Activated CD4-positive, alpha-beta T cell treated with anti-CD3 and anti-CD28 coated beads for 36 hours (primary cell): ENCODE measurements around the gene TPRA1. TPM values are rescaled to one million over a fixed set of nuclear protein-coding genes. Genes with fewer than 3 reads are reported as not detected.

Experiments used
- ATAC-seq: fragments of 200-7000 bp; cut with Tn5 transposase; one replicate; pipeline ENCODE4 v1.10.0; 2021; ENCODE audit warnings: mild to moderate bottlenecking, moderate library complexity
- CTCF ChIA-PET: fragments of 350-600 bp; sonication (Branson Sonifier 250); formaldehyde crosslinking; loops from one replicate; lab custom pipeline; 2021; ENCODE audit warnings: antibody characterized with exemption; lab: Charles Lee
- POLR2A ChIA-PET: fragments of 350-600 bp; sonication (Branson Sonifier 250); formaldehyde crosslinking; loops from one replicate; lab custom pipeline; 2021; ENCODE audit warnings: antibody characterized with exemption, inconsistent platforms; lab: Charles Lee
- DNase-seq: peaks from one replicate; pipeline ENCODE4 v3.0.0-alpha.2; 2020
- H3K27ac Mint-ChIP-seq: one replicate; pipeline ENCODE4 v1.8.0; 2021; ENCODE audit warnings: mixed read lengths
- H3K27me3 Mint-ChIP-seq: one replicate; pipeline ENCODE4 v1.8.0; 2021; ENCODE audit warnings: mixed read lengths
- H3K36me3 Mint-ChIP-seq: one replicate; pipeline ENCODE4 v1.8.0; 2021; ENCODE audit warnings: low read depth, mixed read lengths
- H3K4me1 Mint-ChIP-seq: one replicate; pipeline ENCODE4 v1.8.0; 2021; ENCODE audit warnings: mixed read lengths
- H3K4me3 Mint-ChIP-seq: one replicate; pipeline ENCODE4 v1.8.0; 2021; ENCODE audit warnings: mild to moderate bottlenecking, moderate library complexity, mixed read lengths
- H3K9me3 Mint-ChIP-seq: one replicate; pipeline ENCODE4 v1.8.0; 2021; ENCODE audit warnings: low read depth, mixed read lengths
- intact Hi-C, 2 experiments: fragments of 100-400 bp; cut with DNase I in 1 of 2; cut with micrococcal nuclease in 1 of 2; formaldehyde crosslinking; loops; one replicate each; pipeline versions ENCODE4 v1.14.2 to v1.15.1; 2022 to 2024; cut with DNase I, micrococcal nuclease
- total RNA-seq, 2 experiments: library from RNA; stranded (reverse); gene quantifications; one replicate each; pipeline ENCODE4 v1.2.3, GENCODE V29; 2021

Gene TPRA1
- total RNA-seq, 2 experiments from 2014 or later: 22.5 to 24.8 TPM

DNA sequence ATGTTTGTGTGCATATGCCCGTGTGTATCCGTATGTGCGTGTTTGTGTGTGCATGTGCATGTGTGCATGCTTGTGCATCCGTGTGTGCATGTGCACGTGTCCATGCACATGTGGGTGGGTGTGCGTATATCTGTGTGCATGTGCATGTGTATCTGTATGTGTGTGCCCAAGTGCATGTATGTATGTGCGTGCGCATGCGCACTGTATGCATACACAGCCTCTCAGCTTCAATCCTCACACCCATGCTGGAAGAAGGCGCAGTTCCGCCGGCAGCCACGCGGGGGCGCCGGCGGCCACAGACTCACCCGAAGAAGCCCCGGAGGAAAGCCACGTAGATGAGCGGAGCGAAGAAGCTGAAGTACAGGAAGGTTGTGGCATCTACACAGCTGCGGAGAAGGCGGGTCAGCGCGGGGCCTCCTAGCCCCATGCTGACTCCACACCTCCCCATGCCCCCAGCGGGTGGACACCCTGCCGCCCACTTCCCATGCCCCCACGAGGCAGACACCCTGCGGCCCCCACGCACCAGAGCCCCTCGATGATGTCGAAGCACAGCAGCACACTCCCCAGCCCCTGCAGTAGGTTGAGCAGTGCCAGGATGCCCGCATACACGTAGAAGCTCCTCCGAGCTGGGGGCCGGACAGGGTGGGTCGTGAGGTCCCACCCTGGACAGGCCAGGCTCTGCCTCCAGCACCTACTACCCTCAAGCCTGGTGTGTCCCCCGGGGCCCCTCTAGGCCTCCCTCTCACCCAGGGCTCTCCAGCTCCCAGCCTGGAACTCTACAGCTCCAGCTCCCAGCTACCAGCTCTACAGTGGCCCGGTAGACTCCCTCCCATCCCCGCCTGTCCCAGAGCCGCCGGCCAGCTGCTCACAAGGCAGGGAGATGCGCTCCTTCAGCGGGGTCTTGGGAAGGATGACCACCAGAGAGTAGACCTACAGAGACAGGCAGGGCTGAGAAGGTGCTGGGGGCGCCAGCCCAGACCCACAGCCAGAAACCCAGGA is 15.4 kb downstream of the TPRA1 start:
- no peak overlapping the region for H3K4me3 Mint-ChIP-seq
- no peaks in the 10 kb centered on the region for H3K27me3 Mint-ChIP-seq
- CTCF ChIA-PET: interaction anchor here (0.5 to 2.2 kb wide), 30 partner anchors 9 to 1015 kb away, joined by 3 to 14 read pairs (median 4); partner anchors contain the start of genes MCM2 and TPRA1
- H3K9me3 Mint-ChIP-seq: no peaks in the 10 kb centered on the region
- peak; percentile 97 for ATAC-seq
- intact Hi-C loops: loop anchor here (1.0 to 5.0 kb wide), 5 partner anchors 15 to 396 kb away; partner anchors contain the start of genes TPRA1 (in 2 of the 2) and MCM2 (in 1 of the 2)
- peaks cover 8% of the 10 kb centered on the region for H3K4me1 Mint-ChIP-seq
- peaks cover 23% of the 10 kb centered on the region for H3K36me3 Mint-ChIP-seq
- peak overlapping the region; percentile 34 for H3K27ac Mint-ChIP-seq
- POLR2A ChIA-PET: interaction anchor here (0.6 to 1.8 kb wide), 4 partner anchors 14 to 1135 kb away, joined by 3 to 7 read pairs (median 4); partner anchors contain the start of genes MCM2 and TPRA1
- peak; percentile 90 for DNase-seq

- intact Hi-C loops: no loop called here
- Mint-ChIP-seq H3K36me3 (peaks cover 19% of the 10 kb centered on the region), H3K27me3 (no peaks in the 10 kb centered on the region), H3K9me3 (no peaks in the 10 kb centered on the region), H3K4me3 (no peak overlapping the region), H3K27ac (no peak overlapping the region), H3K4me1 (peaks cover 8% of the 10 kb centered on the region)
- ATAC-seq (no peak), DNase-seq (no peak)
- ChIA-PET CTCF (interaction anchor here (0.6 to 2.2 kb wide), 6 partner anchors 15 to 397 kb away, joined by 3 to 14 read pairs (median 6); partner anchors contain the start of genes MCM2 and TPRA1), POLR2A (no interaction called here)
These were observed 16.6 kb downstream of the TPRA1 start for GRCh38 chr3:127573912-127574311.

DNA sequence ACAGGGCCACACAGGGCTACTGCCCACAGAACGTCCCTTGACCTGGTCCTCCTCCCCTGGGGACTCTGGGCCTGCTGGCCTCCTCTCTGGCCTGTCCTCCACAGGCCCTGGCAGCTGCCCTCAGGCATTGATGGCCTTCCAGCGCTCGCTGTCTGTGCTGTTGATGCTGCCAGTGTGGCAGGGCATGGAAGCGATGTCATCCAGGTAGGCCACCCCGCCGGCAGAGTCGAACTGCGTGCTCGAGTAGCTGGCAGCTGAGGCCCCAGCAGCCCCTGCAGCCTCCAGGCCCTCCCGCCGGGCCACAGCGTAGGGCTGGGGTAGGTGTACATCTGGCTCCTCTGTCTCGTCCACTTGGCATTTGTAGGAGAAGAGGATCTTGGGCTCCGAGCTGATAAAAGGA is 17.1 kb downstream of the TPRA1 start:
- ATAC-seq (no peak), DNase-seq (no peak)
- POLR2A ChIA-PET: no interaction called here
- no peak overlapping the region for H3K4me3 Mint-ChIP-seq
- peaks cover 19% of the 10 kb centered on the region for H3K36me3 Mint-ChIP-seq
- no peak overlapping the region for H3K27ac Mint-ChIP-seq
- intact Hi-C loops: no loop called here
- no peaks in the 10 kb centered on the region for H3K27me3 Mint-ChIP-seq
- CTCF ChIA-PET: interaction anchor here (0.6 to 2.2 kb wide), 3 partner anchors 17 to 62 kb away, joined by 3 to 14 read pairs (median 3); partner anchors contain the start of genes MCM2 and TPRA1
- no peaks in the 10 kb centered on the region for H3K9me3 Mint-ChIP-seq
- H3K4me1 Mint-ChIP-seq: peaks cover 8% of the 10 kb centered on the region

- H3K4me3 Mint-ChIP-seq: no peak overlapping the region
- no peaks in the 10 kb centered on the region for H3K9me3 Mint-ChIP-seq
- ChIA-PET POLR2A (no interaction called here), CTCF (no interaction called here)
- H3K27me3 Mint-ChIP-seq: no peaks in the 10 kb centered on the region
- peaks cover 19% of the 10 kb centered on the region for H3K36me3 Mint-ChIP-seq
- peaks cover 8% of the 10 kb centered on the region for H3K4me1 Mint-ChIP-seq
- DNase-seq (no peak), ATAC-seq (no peak)
- H3K27ac Mint-ChIP-seq: no peak overlapping the region
- intact Hi-C loops: no loop called here
These were observed 17.8 kb downstream of the TPRA1 start for GRCh38 chr3:127572735-127573134.

- ATAC-seq (no peak), DNase-seq (no peak)
- POLR2A ChIA-PET: no interaction called here
- Mint-ChIP-seq H3K9me3 (no peaks in the 10 kb centered on the region), H3K27ac (no peak overlapping the region), H3K36me3 (peaks cover 19% of the 10 kb centered on the region), H3K27me3 (no peaks in the 10 kb centered on the region), H3K4me3 (no peak overlapping the region), H3K4me1 (peaks cover 8% of the 10 kb centered on the region)
- CTCF ChIA-PET: no interaction called here
- intact Hi-C loops: no loop called here
These were observed 18.3 kb downstream of the TPRA1 start for GRCh38 chr3:127572186-127572585.

GRCh38 chr3:127570520-127570919 is 20.0 kb downstream of the TPRA1 start:
- H3K4me3 Mint-ChIP-seq: no peak overlapping the region
- no peak for DNase-seq
- H3K36me3 Mint-ChIP-seq: peaks cover 17% of the 10 kb centered on the region
- H3K27me3 Mint-ChIP-seq: no peaks in the 10 kb centered on the region
- H3K4me1 Mint-ChIP-seq: peaks cover 7% of the 10 kb centered on the region
- ChIA-PET CTCF (no interaction called here), POLR2A (no interaction called here)
- ATAC-seq: no peak
- intact Hi-C loops: no loop called here
- no peak overlapping the region for H3K27ac Mint-ChIP-seq
- H3K9me3 Mint-ChIP-seq: no peaks in the 10 kb centered on the region

DNA sequence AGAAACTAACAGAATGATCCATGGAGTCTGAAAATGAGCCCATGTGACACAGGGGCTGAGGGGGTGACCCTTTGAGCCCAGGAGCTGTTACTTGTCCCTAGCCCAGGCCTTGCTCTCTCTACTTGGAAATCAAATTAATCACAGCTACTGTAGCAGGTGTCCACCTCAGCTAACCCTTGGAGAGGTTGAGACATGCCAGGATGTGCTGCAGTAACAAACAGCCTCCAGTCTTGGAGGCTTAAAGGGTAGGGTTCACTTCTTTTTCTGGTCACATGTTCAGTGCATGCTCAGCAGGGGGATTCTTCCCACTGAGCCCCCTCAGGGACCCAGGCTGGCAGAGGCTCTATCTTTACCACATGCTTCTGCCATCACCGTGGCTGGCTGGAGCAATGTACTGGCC is 21.4 kb downstream of the TPRA1 start:
- Mint-ChIP-seq H3K36me3 (peaks cover 13% of the 10 kb centered on the region), H3K4me1 (no peaks in the 10 kb centered on the region), H3K27ac (no peak overlapping the region), H3K27me3 (no peaks in the 10 kb centered on the region), H3K4me3 (no peak overlapping the region), H3K9me3 (no peaks in the 10 kb centered on the region)
- DNase-seq (no peak), ATAC-seq (no peak)
- POLR2A ChIA-PET: no interaction called here
- intact Hi-C loops: no loop called here
- CTCF ChIA-PET: interaction anchor here (0.5 to 0.6 kb wide), 2 partner anchors 48 to 1045 kb away, joined by 3 read pairs; no protein-coding TSS in a partner anchor

- DNase-seq: no peak
- intact Hi-C loops: no loop called here
- Mint-ChIP-seq H3K4me1 (no peaks in the 10 kb centered on the region), H3K4me3 (no peak overlapping the region), H3K9me3 (no peaks in the 10 kb centered on the region), H3K36me3 (peaks cover 13% of the 10 kb centered on the region), H3K27me3 (no peaks in the 10 kb centered on the region), H3K27ac (no peak overlapping the region)
- ChIA-PET POLR2A (no interaction called here), CTCF (interaction anchor here (0.5 kb wide), 2 partner anchors 23 to 1044 kb away, joined by 3 read pairs; no protein-coding TSS in a partner anchor)
- no peak for ATAC-seq
These were observed 21.9 kb downstream of the TPRA1 start for GRCh38 chr3:127568586-127568985.

- Mint-ChIP-seq H3K27me3 (no peaks in the 10 kb centered on the region), H3K36me3 (peaks cover 13% of the 10 kb centered on the region), H3K9me3 (no peaks in the 10 kb centered on the region), H3K4me1 (no peaks in the 10 kb centered on the region), H3K27ac (no peak overlapping the region), H3K4me3 (no peak overlapping the region)
- POLR2A ChIA-PET: no interaction called here
- DNase-seq (no peak), ATAC-seq (no peak)
- CTCF ChIA-PET: no interaction called here
- intact Hi-C loops: no loop called here
These were observed 23.7 kb downstream of the TPRA1 start for GRCh38 chr3:127566833-127567232.

- no peaks in the 10 kb centered on the region for H3K27me3 Mint-ChIP-seq
- no peaks in the 10 kb centered on the region for H3K4me1 Mint-ChIP-seq
- no peaks in the 10 kb centered on the region for H3K9me3 Mint-ChIP-seq
- no peak overlapping the region for H3K27ac Mint-ChIP-seq
- peaks cover 6% of the 10 kb centered on the region for H3K36me3 Mint-ChIP-seq
- H3K4me3 Mint-ChIP-seq: no peak overlapping the region
- POLR2A ChIA-PET: no interaction called here
- DNase-seq: no peak
- CTCF ChIA-PET: interaction anchor here (1.0 kb wide), 1 partner anchor 9 kb away, joined by 6 read pairs; no protein-coding TSS in a partner anchor
- no peak for ATAC-seq
- intact Hi-C loops: no loop called here
These were observed 24.8 kb downstream of the TPRA1 start for GRCh38 chr3:127565711-127566110.

- no peak for ATAC-seq
- Mint-ChIP-seq H3K36me3 (peaks cover 2% of the 10 kb centered on the region), H3K4me3 (no peak overlapping the region), H3K27ac (no peak overlapping the region), H3K4me1 (peaks cover 3% of the 10 kb centered on the region), H3K9me3 (peaks cover 11% of the 10 kb centered on the region), H3K27me3 (no peaks in the 10 kb centered on the region)
- no peak for DNase-seq
- POLR2A ChIA-PET: no interaction called here
- CTCF ChIA-PET: no interaction called here
- intact Hi-C loops: no loop called here
These were observed 30.3 kb downstream of the TPRA1 start for GRCh38 chr3:127560051-127560787.
